Caco-2 (cell line): ENCODE measurements around the gene LRRC8B. TPM values are rescaled to one million over a fixed set of nuclear protein-coding genes. Genes with fewer than 3 reads are reported as not detected.

Source experiments
- BruUV-seq: library from RNA; stranded (reverse); fragments of 400-500 nt; replicated peaks from 2 replicates; lab custom pipeline; 2021; lab: Mats Ljungman, UMichigan
- CTCF ChIA-PET: fragments of 300-600 bp; sonication (Branson Sonifier 250); formaldehyde crosslinking; loops from one replicate; lab custom pipeline; 2022; ENCODE audit warnings: antibody characterized with exemption; lab: Charles Lee
- POLR2A ChIA-PET: fragments of 300-600 bp; sonication (Branson Sonifier 250); formaldehyde crosslinking; loops from one replicate; lab custom pipeline; 2022; ENCODE audit warnings: antibody characterized with exemption; lab: Charles Lee
- DNase-seq, 2 experiments: peaks; one replicate each; pipeline versions ENCODE4 v3.0.0 to v3.0.0-alpha.2; 2020 to 2022
- H3K27me3 ChIP-seq: replicated peaks from 2 replicates; pipeline ENCODE4 v1.6.0; 2011; ENCODE audit warnings: low read length; ENCODE audit not compliant: control insufficient read depth, insufficient read depth
- H3K36me3 ChIP-seq: 2 replicates; pipeline ENCODE4 v1.5.1; 2011; ENCODE audit warnings: low read length; ENCODE audit not compliant: control insufficient read depth, insufficient read depth
- H3K4me1 ChIP-seq: fragments of 250-450 bp; sonication (Bioruptor Pico); 2 replicates; pipeline ENCODE4 v1.5.1; 2020; ENCODE audit warnings: mild to moderate bottlenecking
- H3K4me3 ChIP-seq: 2 replicates; pipeline ENCODE4 v1.5.1; 2011; ENCODE audit warnings: low read depth, mild to moderate bottlenecking, control low read depth, low read length
- H3K9me3 ChIP-seq: fragments of 250-450 bp; sonication (Bioruptor Pico); 2 replicates; pipeline ENCODE4 v1.5.1; 2020; ENCODE audit warnings: mild to moderate bottlenecking, moderate library complexity
- H3K27ac Mint-ChIP-seq: one replicate; pipeline ENCODE4 v1.8.0; 2022; ENCODE audit warnings: mixed read lengths; ENCODE audit not compliant: unreplicated experiment
- H3K27me3 Mint-ChIP-seq: one replicate; pipeline ENCODE4 v1.8.0; 2022; ENCODE audit warnings: mixed read lengths; ENCODE audit not compliant: insufficient read depth, unreplicated experiment
- H3K36me3 Mint-ChIP-seq: one replicate; pipeline ENCODE4 v1.8.0; 2022; ENCODE audit warnings: mild to moderate bottlenecking, mixed read lengths; ENCODE audit not compliant: insufficient read depth, unreplicated experiment
- H3K4me1 Mint-ChIP-seq: one replicate; pipeline ENCODE4 v1.8.0; 2022; ENCODE audit warnings: low read depth, mixed read lengths; ENCODE audit not compliant: unreplicated experiment
- H3K4me3 Mint-ChIP-seq: one replicate; pipeline ENCODE4 v1.8.0; 2022; ENCODE audit warnings: mild to moderate bottlenecking, moderate library complexity, mixed read lengths; ENCODE audit not compliant: unreplicated experiment
- H3K9me3 Mint-ChIP-seq: one replicate; pipeline ENCODE4 v1.8.0; 2022; ENCODE audit warnings: mixed read lengths; ENCODE audit not compliant: unreplicated experiment
- intact Hi-C: fragments of 100-400 bp; cut with micrococcal nuclease; formaldehyde crosslinking; loops from one replicate; pipeline ENCODE4 v1.10.0; 2022; ENCODE audit not compliant: unreplicated experiment
- total RNA-seq: library from RNA; stranded (reverse); gene quantifications from 2 replicates; pipeline ENCODE4 v1.2.3, GENCODE V29; 2022
- TF ChIP-seq, protein P1 (sequence below), 2 experiments: fragments of 200-600 bp in 1 of 2; IDR thresholded peaks; 1 replicate in 1 of 2; 2 replicates in 1 of 2; pipeline versions ENCODE4 v1.5.1 to v1.8.0; 2011 to 2022; ENCODE audit warnings: antibody characterized with exemption in 1 of 2, control low read depth in 1 of 2, inconsistent platforms in 1 of 2, low read depth in 1 of 2, low read length in 1 of 2, mild to moderate bottlenecking in 1 of 2, moderate library complexity in 1 of 2; ENCODE audit not compliant: insufficient read depth in 1 of 2, severe bottlenecking in 1 of 2, unreplicated experiment in 1 of 2

Gene LRRC8B
- total RNA-seq, 1 experiment from 2014 or later = 10.8 TPM

DNA sequence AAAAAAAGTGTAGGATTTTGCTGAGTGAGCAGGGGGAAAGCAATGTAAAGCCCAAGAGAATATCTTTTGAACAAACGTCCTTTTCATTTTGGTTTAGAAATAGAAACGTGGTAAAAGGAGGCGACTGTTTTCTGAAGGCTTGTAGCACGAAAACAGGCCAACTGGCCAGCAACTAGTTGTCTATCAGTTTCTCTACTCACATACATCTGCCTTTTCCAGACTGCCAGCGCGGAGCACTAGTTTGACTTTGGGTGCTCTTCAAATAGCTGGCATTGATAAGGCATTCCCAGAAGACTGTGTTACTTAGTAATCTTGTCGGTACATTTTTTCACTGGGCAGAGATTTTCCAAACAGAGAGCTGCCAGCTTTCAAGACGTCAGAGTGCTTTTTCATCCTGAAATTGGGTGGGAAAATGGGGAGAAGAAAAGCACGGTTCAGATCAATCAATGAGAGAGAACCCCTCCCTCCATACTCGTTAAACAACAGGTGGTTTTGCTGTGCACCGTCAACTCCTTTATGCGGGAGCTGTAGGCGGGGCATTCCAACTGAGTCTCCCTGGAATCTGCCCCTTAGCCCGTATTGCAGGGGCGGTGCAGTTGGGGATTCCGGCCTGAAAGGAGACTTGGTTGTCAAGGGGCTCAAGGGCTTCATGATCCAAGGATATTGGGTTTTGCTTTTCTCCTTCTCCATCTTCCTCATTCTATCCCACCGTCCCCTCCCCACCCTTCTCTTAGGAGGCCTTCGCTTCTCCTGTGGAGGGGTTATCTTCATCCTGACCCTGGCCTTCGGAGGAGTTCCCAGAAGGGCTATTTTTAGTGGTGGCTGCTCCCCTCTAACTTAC lies 107.4 kb downstream of the LRRC8B start:
- ChIA-PET CTCF (interaction anchor here (0.6 kb wide), 2 partner anchors 11 to 1516 kb away, joined by 3 to 6 read pairs; no protein-coding TSS in a partner anchor), POLR2A (no interaction called here)
- no peaks in the 10 kb centered on the region for H3K4me1 Mint-ChIP-seq
- H3K27me3 Mint-ChIP-seq = peaks cover 2% of the 10 kb centered on the region
- peaks cover 6% of the 10 kb centered on the region; the same call in 1 of the 2 replicates for H3K4me1 ChIP-seq
- no peaks in the 10 kb centered on the region for H3K36me3 Mint-ChIP-seq
- peak overlapping the region; percentile 57 for H3K4me3 ChIP-seq
- no TSS peak for BruUV-seq
- TF ChIP-seq, protein P1, sequence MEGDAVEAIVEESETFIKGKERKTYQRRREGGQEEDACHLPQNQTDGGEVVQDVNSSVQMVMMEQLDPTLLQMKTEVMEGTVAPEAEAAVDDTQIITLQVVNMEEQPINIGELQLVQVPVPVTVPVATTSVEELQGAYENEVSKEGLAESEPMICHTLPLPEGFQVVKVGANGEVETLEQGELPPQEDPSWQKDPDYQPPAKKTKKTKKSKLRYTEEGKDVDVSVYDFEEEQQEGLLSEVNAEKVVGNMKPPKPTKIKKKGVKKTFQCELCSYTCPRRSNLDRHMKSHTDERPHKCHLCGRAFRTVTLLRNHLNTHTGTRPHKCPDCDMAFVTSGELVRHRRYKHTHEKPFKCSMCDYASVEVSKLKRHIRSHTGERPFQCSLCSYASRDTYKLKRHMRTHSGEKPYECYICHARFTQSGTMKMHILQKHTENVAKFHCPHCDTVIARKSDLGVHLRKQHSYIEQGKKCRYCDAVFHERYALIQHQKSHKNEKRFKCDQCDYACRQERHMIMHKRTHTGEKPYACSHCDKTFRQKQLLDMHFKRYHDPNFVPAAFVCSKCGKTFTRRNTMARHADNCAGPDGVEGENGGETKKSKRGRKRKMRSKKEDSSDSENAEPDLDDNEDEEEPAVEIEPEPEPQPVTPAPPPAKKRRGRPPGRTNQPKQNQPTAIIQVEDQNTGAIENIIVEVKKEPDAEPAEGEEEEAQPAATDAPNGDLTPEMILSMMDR (IDR thresholded peaks at IDR 0.05; ENCODE audit: insufficient read depth in 1 of 2, low read depth in 1 of 2, low read length in 1 of 2, severe bottlenecking in 1 of 2, unreplicated experiment in 1 of 2) = no peak
- no peak for DNase-seq
- no peaks in the 10 kb centered on the region for H3K9me3 Mint-ChIP-seq
- no peaks in the 10 kb centered on the region for H3K27me3 ChIP-seq
- no peak overlapping the region for H3K27ac Mint-ChIP-seq
- intact Hi-C loops = no loop called here
- H3K9me3 ChIP-seq = no peaks in the 10 kb centered on the region
- no peaks in the 10 kb centered on the region for H3K36me3 ChIP-seq
- H3K4me3 Mint-ChIP-seq = peak overlapping the region; percentile 81

DNA sequence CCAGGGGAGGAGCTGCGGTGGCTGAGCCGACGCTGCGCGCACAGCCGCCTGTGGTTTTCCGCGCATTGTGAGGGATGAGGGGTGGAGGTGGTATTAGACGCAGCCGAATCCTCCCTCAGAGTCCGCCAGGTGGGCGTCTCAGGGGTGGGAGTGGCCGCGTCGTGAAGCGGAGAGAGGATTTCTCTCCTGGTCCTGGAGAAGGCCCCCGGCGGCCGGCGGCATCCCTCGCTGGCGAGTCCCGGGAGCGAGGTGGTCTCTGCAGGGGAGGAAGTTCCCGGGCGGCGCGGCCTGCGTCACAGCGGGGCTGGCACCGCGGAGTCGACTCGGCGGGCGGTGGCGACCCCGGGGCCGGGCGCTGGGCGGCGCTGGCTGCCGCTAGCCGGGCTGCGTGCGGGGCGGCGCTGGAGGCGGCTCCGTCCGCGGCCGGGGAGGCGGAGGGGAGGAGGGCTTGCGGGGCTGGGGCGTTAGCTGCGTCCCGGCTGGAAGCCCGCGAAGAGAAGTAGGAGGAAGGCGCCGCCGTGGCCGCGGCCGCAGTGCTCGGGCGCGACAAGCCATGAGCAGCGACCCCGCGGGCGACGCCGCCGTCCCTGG lies 108.1 kb downstream of the LRRC8B start, which contains the start of gene LRRC8C:
LRRC8C (plus strand) TSS at position 464 of the 591 bp plus-strand sequence. CDS start 53,354 bp downstream, outside the sequence.
- DNase-seq = peak; percentile 36 to 59

More for the DNA sequence above, 108.1 kb downstream of the LRRC8B start, which contains the start of gene LRRC8C:
- H3K36me3 Mint-ChIP-seq = no peaks in the 10 kb centered on the region
- peaks cover 4% of the 10 kb centered on the region for H3K27me3 Mint-ChIP-seq
- TF ChIP-seq, protein P1 (IDR thresholded peaks at IDR 0.05; ENCODE audit: insufficient read depth in 1 of 2, low read depth in 1 of 2, low read length in 1 of 2, severe bottlenecking in 1 of 2, unreplicated experiment in 1 of 2) = no peak
- Histone ChIP-seq H3K27me3 (no peaks in the 10 kb centered on the region), H3K4me3 (peak within 1 kb of the TSS; percentile 57), H3K36me3 (no peaks in the 10 kb centered on the region), H3K9me3 (no peaks in the 10 kb centered on the region), H3K4me1 (peaks cover 6% of the 10 kb centered on the region; the same call in 1 of the 2 replicates)
- no peak within 1 kb of the TSS for H3K27ac Mint-ChIP-seq
- no TSS peak for BruUV-seq
- H3K9me3 Mint-ChIP-seq = no peaks in the 10 kb centered on the region
- H3K4me3 Mint-ChIP-seq = peak within 1 kb of the TSS; percentile 81
- ChIA-PET CTCF (interaction anchor here (0.6 kb wide), 1 partner anchor 1516 kb away, joined by 3 read pairs; no protein-coding TSS in a partner anchor), POLR2A (no interaction called here)
- H3K4me1 Mint-ChIP-seq = no peaks in the 10 kb centered on the region
- intact Hi-C loops = no loop called here
